HG03354 (cell line): ENCODE results near the gene RHAG.
"Not testable (repeated sequence)": the region's sequence is repeated elsewhere in the genome, so short reads cannot be mapped to it uniquely, and the experiment has no call there.

Source experiments
- ATAC-seq: cut with Tn5 transposase; IDR thresholded peaks from one replicate; pipeline ENCODE4 v1.9.1; 2021; ENCODE audit warnings: mild to moderate bottlenecking; ENCODE audit not compliant: unreplicated experiment, poor library complexity, severe bottlenecking

RHAG gene

GRCh38 chr6:49636713-49637349, at the start of gene RHAG:
RHAG (minus strand) TSS chr6:49636839; CDS start chr6:49636812, 27 bp downstream.
- no peak for ATAC-seq

GRCh38 chr6:49676671-49677281, 40.1 kb upstream of the RHAG start:
- ATAC-seq, result no peak

- no peak for ATAC-seq
These were observed 39.2 kb upstream of the RHAG start for GRCh38 chr6:49675816-49676215.

GRCh38 chr6:49668083-49668511, 31.5 kb upstream of the RHAG start:
- no peak for ATAC-seq

- no peak for ATAC-seq
These were observed 30.5 kb upstream of the RHAG start for GRCh38 chr6:49666930-49667757.

- no peak for ATAC-seq
These were observed 29.8 kb upstream of the RHAG start for GRCh38 chr6:49666480-49666879.

GRCh38 chr6:49664817-49665216, 28.2 kb upstream of the RHAG start:
- no peak for ATAC-seq

- not testable (repeated sequence) for ATAC-seq
These were observed 27.4 kb upstream of the RHAG start for GRCh38 chr6:49664054-49664453.

- ATAC-seq, result no peak
These were observed 26.2 kb upstream of the RHAG start for GRCh38 chr6:49662892-49663261.

GRCh38 chr6:49662231-49662891, 25.7 kb upstream of the RHAG start:
- no peak for ATAC-seq

GRCh38 chr6:49653942-49654341, 17.3 kb upstream of the RHAG start:
- no peak for ATAC-seq

- no peak for ATAC-seq
These were observed 16.8 kb upstream of the RHAG start for GRCh38 chr6:49653438-49653837.

GRCh38 chr6:49651239-49651638, 14.6 kb upstream of the RHAG start:
- no peak for ATAC-seq

- no peak for ATAC-seq
These were observed 13.3 kb upstream of the RHAG start for GRCh38 chr6:49649988-49650387.

GRCh38 chr6:49648036-49648435, 11.4 kb upstream of the RHAG start:
- ATAC-seq, result no peak

- ATAC-seq, result no peak
These were observed 10.8 kb upstream of the RHAG start for GRCh38 chr6:49647476-49647875.

GRCh38 chr6:49646942-49647341, 10.3 kb upstream of the RHAG start:
- no peak for ATAC-seq

- no peak for ATAC-seq
These were observed 9.6 kb upstream of the RHAG start for GRCh38 chr6:49646130-49646824.

GRCh38 chr6:49645139-49645538, 8.5 kb upstream of the RHAG start:
- ATAC-seq, result no peak
